ENCODE results near the gene ICA1. TPM values are rescaled to one million over a fixed set of nuclear protein-coding genes. Genes with fewer than 3 reads are reported as not detected.

ICA1 gene
- total RNA-seq, 1 experiment from 2014 or later: 3.2 TPM

DNA sequence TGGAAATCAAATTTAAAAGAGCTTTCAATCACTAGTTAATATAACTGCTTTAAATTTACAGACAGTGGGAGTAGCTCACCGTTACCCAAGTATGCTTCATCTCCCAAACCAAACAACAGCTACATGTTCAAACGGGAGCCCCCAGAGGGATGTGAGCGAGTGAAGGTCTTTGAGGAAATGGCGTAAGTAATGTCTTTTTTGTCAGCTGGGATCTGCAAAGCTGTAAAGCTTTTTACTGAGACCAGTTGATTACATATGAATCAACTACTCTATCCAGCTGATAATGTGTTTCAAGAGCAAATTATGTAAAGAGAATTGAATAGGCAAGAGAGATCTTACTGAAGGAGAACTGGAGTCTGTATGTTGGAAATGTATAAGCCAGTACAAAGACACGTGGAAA, 177.1 kb downstream of the ICA1 start:
- Histone ChIP-seq H3K27me3 (ENCODE audit: low read length) (no peaks in the 10 kb centered on the region), H2AFZ (ENCODE audit: low read length) (no peak overlapping the region), H3K9me3 (ENCODE audit: low read length) (no peaks in the 10 kb centered on the region), H3K4me1 (ENCODE audit: insufficient read depth, low read length) (no peaks in the 10 kb centered on the region), H3K9ac (ENCODE audit: low read length) (no peak overlapping the region), H3K9me2 (replicated peaks; ENCODE audit: low read length) (no peaks in the 10 kb centered on the region), H3K36me3 (ENCODE audit: low read depth, low read length) (no peaks in the 10 kb centered on the region), H3K27ac (ENCODE audit: low read length) (no peak overlapping the region), H3F3A (ENCODE audit: low read length, unreplicated experiment) (no peaks in the 10 kb centered on the region), H3K79me2 (ENCODE audit: low read length) (no peaks in the 10 kb centered on the region), H3K4me2 (ENCODE audit: low read length) (no peak overlapping the region), H3K4me3 (ENCODE audit: low read length) (no peak overlapping the region), H4K20me1 (ENCODE audit: low read length) (no peaks in the 10 kb centered on the region)
- ATAC-seq (no peak), DNase-seq (no peak)
- ChIA-PET CTCF (no interaction called here), POLR2A (ENCODE audit: unreplicated experiment) (no interaction called here)
- intact Hi-C loops (cut with micrococcal nuclease): no loop called here
- TF ChIP-seq EZH2phosphoT487 (IDR thresholded peaks at IDR 0.05; ENCODE audit: borderline replicate concordance, low read length): no peak
- no peak for TF ChIP-seq CTCF (conservative IDR thresholded peaks at IDR 0.05; ENCODE audit: low read depth, low read length)
- TF ChIP-seq EZH2 (IDR thresholded peaks at IDR 0.05; ENCODE audit: low read length, unreplicated experiment): no peak
- BruUV-seq (replicated peaks): no TSS peak

GRCh38 chr7:8082762-8083161, 179.2 kb downstream of the ICA1 start:
- H3F3A ChIP-seq (ENCODE audit: low read length, unreplicated experiment): no peaks in the 10 kb centered on the region
- ATAC-seq: no peak
- H3K4me1 ChIP-seq (ENCODE audit: insufficient read depth, low read length): no peaks in the 10 kb centered on the region
- intact Hi-C loops (cut with micrococcal nuclease): no loop called here
- H4K20me1 ChIP-seq (ENCODE audit: low read length): no peaks in the 10 kb centered on the region
- H3K4me2 ChIP-seq (ENCODE audit: low read length): no peak overlapping the region
- no peak overlapping the region for H3K4me3 ChIP-seq (ENCODE audit: low read length)
- no TSS peak for BruUV-seq (replicated peaks)
- no peaks in the 10 kb centered on the region for H3K9me2 ChIP-seq (replicated peaks; ENCODE audit: low read length)
- no peaks in the 10 kb centered on the region for H3K79me2 ChIP-seq (ENCODE audit: low read length)
- no peaks in the 10 kb centered on the region for H3K9me3 ChIP-seq (ENCODE audit: low read length)
- H3K27me3 ChIP-seq (ENCODE audit: low read length): no peaks in the 10 kb centered on the region
- ChIA-PET POLR2A (ENCODE audit: unreplicated experiment) (no interaction called here), CTCF (no interaction called here)
- DNase-seq: no peak
- no peak overlapping the region for H2AFZ ChIP-seq (ENCODE audit: low read length)
- TF ChIP-seq EZH2phosphoT487 (IDR thresholded peaks at IDR 0.05; ENCODE audit: borderline replicate concordance, low read length): no peak
- TF ChIP-seq EZH2 (IDR thresholded peaks at IDR 0.05; ENCODE audit: low read length, unreplicated experiment): no peak
- no peak for TF ChIP-seq CTCF (conservative IDR thresholded peaks at IDR 0.05; ENCODE audit: low read depth, low read length)
- no peak overlapping the region for H3K27ac ChIP-seq (ENCODE audit: low read length)
- no peaks in the 10 kb centered on the region for H3K36me3 ChIP-seq (ENCODE audit: low read depth, low read length)
- no peak overlapping the region for H3K9ac ChIP-seq (ENCODE audit: low read length)

GRCh38 chr7:8078418-8078817, 183.5 kb downstream of the ICA1 start:
- no peak for DNase-seq
- Histone ChIP-seq H3K27ac (ENCODE audit: low read length) (no peak overlapping the region), H3K4me1 (ENCODE audit: insufficient read depth, low read length) (no peaks in the 10 kb centered on the region), H3F3A (ENCODE audit: low read length, unreplicated experiment) (no peaks in the 10 kb centered on the region), H3K27me3 (ENCODE audit: low read length) (no peaks in the 10 kb centered on the region), H4K20me1 (ENCODE audit: low read length) (no peaks in the 10 kb centered on the region), H3K9me3 (ENCODE audit: low read length) (no peaks in the 10 kb centered on the region), H3K79me2 (ENCODE audit: low read length) (no peaks in the 10 kb centered on the region), H3K4me2 (ENCODE audit: low read length) (no peak overlapping the region), H3K4me3 (ENCODE audit: low read length) (no peak overlapping the region), H3K9me2 (replicated peaks; ENCODE audit: low read length) (no peaks in the 10 kb centered on the region), H3K9ac (ENCODE audit: low read length) (no peak overlapping the region), H2AFZ (ENCODE audit: low read length) (no peak overlapping the region), H3K36me3 (ENCODE audit: low read depth, low read length) (no peaks in the 10 kb centered on the region)
- no TSS peak for BruUV-seq (replicated peaks)
- TF ChIP-seq EZH2phosphoT487 (IDR thresholded peaks at IDR 0.05; ENCODE audit: borderline replicate concordance, low read length): no peak
- TF ChIP-seq CTCF (conservative IDR thresholded peaks at IDR 0.05; ENCODE audit: low read depth, low read length): no peak
- no peak for TF ChIP-seq EZH2 (IDR thresholded peaks at IDR 0.05; ENCODE audit: low read length, unreplicated experiment)
- ChIA-PET CTCF (no interaction called here), POLR2A (ENCODE audit: unreplicated experiment) (no interaction called here)
- intact Hi-C loops (cut with micrococcal nuclease): no loop called here
- no peak for ATAC-seq

Data from PC-3 (cell line).